GM21360 (cell line): ENCODE results near the gene VPREB3.
A peak's percentile ranks its signal among the peaks of the same experiment; 100 is the strongest.

Source experiments
- ATAC-seq: cut with Tn5 transposase; IDR thresholded peaks from one replicate; pipeline ENCODE4 v1.9.1; 2021; ENCODE audit warnings: mild to moderate bottlenecking, moderate library complexity; ENCODE audit not compliant: unreplicated experiment

Gene VPREB3, protein sequence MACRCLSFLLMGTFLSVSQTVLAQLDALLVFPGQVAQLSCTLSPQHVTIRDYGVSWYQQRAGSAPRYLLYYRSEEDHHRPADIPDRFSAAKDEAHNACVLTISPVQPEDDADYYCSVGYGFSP

DNA sequence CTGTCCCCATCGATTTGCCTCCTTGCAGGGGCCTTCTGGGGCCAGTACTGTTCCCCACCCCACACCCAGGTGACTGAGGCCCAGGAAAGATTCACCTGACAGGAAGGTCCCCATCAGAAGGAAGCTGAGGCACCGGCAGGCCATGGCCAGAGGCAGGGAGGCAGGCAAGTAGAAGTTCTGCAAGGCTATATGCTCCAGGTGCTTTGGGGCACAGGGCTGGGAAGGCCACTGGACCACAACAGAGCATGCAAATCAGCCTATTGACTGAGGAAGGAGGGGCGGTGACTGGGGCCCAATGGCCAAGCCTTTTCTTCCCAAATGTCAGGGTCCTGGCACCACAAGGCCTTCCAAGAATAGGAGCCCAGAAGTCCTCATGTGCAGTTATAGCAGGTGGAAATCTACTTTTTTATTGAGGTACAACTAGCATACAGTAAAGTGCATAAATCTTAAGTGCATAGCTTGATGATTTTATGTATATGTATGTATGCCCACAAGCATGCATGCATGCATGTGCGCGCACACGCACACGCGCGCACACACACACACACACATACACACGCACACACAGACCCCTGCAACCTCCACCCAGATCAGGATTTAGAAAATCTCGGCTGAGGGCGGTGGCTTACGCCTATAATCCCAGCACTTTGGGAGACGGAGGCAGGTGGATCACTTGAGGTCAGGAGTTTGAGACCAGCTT is at the start of gene VPREB3:
TSS of gene VPREB3 (minus strand) at position 206 of the 700 bp plus-strand sequence. CDS start at position 144, 62 bp downstream.
- no peak for ATAC-seq

- no peak for ATAC-seq
Observed at GRCh38 chr22:23803001-23803819, 49.0 kb upstream of the VPREB3 start.

DNA sequence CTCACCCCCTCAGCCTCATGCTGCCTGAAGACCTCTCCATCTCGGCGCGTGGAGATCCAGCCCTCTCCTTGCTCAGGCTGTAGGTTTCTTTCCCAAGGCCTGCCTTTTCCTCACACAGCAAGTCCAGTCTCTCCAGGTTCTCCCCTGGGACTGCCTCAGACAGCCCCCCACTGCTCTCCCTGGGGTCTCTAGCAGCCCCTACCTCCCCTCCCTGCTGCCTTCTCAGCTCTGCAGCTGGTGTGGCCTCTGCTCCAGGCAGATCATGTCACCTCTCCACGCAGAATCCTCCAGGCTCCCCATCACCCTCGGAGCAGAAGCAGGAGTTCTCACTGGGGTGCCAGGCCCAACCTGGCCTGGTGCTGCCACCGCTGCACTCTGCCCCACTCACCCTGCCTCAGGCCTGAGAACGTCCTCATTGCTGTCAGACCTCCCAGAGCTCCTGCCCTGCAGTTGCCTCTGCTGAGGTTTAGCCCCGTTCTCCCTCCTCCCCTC is 47.7 kb upstream of the VPREB3 start:
- ATAC-seq = no peak

DNA sequence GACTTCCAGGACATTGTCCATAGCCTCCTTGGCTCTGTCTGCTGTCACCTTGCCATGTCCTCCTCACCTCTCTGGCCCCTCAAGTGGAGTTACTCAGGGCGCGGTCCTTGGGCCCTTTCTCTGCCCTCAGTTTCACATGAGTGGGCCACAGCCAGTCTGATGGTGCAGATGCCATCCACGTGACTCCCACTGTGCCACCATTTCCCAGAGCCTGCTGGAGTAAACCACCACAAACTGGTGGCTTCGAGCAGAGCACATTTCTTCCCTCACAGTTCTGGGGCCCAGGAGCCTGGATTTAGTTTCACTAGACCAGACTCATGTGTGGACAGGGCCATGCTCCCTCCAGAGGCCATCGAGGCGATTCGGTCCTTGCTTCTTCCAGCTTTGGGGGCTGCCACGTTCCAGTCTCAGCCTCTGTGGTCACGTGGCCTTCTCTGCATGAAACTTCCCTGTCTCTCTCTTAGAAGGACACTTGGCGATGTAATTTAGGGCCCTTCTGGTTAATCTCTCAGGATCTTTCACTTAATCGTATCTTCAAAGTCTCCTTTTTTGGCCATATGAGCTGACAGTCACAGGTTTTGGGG is 47.1 kb upstream of the VPREB3 start:
- ATAC-seq = no peak

DNA sequence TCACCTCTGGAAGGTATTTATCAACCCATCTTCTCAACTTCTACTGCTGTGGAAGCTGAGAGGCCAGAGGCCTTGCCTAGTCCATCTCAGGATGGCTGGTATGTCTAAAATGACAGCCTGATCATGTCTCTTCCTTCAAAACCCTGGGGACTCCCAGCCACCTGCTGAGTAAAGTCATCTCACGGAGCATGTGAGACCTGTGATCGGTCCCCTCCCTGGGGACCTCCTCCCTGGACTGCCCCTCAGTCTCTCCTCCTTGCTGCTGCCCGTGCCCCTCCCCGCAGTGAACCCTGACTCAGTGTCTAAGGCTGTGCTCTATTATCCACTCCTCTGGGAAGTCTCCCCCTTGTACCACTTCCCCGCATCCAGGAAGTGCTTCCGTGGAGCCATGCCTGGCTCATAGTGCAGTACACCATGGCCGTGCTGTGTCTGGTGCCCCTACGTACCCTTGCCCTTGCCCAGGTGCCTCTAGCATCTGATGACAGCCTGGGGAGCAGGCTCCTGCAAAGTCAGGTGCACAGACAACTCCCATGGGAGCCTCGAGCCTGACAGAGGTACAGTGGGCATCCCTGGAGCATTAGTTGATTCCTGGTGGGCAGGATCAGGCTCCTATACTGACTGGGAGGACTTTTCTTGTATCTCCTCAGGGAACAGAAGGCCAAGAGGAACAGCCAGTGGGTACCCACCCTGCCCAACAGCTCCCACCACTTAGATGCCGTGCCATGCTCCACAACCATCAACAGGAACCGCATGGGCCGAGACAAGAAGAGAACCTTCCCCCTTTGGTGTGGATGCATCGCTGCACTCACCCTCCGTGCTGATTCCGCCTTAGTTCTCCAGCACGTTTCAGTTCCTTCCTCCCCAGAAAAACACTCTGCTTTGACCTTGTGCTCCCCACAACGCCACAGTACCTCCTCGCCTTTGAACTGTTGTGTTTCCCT is 46.3 kb upstream of the VPREB3 start:
- ATAC-seq = peak; percentile 53

GRCh38 chr22:23796461-23796860 is 42.2 kb upstream of the VPREB3 start:
- no peak for ATAC-seq

- ATAC-seq = no peak
Observed at GRCh38 chr22:23793326-23793725, 39.1 kb upstream of the VPREB3 start.

DNA sequence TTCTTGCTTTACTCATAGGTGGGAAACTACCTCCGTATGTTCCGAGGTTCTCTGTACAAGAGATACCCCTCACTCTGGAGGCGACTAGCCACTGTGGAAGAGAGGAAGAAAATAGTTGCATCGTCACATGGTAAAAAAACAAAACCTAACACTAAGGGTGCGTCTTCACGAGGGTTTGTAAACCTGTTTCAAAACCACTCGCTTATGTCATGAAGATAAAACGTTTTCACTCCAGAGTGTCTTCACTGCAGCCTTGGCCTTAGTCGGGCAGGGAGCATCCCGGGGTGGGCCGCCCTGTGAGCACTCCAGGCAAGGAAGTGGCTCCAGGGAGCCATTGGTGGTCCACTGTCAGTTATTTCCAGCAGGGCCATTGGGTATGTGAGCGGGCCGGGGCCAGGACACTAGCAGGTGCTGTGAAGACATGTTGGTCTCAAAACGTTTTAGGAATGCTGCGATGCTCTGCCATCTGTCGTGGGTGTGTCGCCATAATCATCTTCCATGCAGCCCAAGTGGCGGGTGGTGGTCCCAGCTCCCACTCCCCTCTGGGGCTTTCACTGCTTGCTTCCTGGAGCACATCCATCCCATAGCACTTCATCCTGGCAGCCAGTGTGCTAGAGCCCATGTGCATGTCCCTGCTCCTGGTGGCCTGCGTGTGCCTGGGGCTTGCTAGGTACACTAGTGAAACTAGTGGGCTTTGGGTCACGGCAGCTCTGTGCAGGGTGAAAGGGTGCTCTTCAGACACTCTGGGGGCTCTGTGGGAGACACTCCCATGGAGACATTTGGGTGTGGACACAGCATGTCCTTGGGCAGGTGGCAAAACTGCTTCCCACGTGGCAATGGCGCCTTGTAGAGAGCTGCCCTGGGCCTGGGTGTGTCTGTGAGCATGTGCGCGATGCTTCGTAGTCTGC is 37.8 kb upstream of the VPREB3 start:
- ATAC-seq = no peak

GRCh38 chr22:23790819-23791737 is 36.9 kb upstream of the VPREB3 start:
- ATAC-seq = no peak

DNA sequence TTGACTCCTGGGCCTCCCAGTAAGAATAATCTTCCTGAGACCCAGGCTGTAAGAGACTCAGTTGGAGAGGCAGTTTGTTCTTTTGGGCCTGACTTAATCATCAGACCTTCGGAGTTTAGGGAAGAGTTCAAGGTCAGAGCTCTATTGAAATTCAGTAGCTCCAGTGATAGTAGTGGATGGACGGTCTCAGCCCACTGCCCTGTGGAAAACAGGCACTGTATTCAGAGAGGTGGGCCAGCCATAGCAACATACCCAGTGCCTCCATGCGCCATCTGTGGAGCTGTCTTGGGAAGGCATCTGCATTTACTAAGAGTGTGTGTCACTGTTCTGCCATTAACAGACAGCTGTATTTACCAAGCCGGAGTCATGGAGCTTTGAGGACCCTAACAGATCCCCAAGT is 35.4 kb upstream of the VPREB3 start:
- no peak for ATAC-seq

DNA sequence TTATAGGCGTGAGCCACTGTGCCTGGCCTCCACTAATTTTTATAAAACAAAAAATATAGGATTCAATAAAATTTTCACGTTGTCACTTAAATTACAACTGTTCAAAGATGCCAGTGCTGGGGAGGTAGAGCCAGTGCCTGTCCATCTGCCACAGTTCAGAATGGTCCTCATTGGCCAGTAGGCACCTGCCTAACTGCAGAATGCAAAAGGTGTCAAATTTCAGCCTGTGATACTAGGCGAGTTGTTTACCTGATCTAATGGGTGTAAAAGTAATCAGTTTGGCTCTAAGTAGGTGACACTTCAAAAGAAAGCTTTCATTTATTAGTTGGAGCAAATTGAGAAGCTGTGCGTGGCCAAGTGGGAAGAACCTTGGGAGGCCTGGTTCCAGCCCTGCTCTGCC is 34.9 kb upstream of the VPREB3 start:
- ATAC-seq = no peak

- ATAC-seq = no peak
Observed at GRCh38 chr22:23787910-23788309, 33.7 kb upstream of the VPREB3 start.

DNA sequence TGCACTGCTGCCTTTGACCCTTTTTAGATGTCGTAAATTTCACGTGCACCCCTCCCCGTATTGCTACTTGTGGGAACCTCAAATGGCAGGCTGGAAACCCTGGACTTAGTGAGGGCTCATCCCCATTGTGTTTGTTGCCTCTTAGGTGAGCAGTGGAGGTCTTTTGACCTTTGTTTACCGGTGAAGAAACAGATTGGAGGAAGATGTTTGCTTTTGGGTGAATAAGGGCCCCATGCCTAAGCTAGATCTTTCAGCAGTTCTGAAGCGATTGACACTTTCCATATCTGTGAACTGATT is 33.3 kb upstream of the VPREB3 start:
- no peak for ATAC-seq

GRCh38 chr22:23786752-23787599 is 32.8 kb upstream of the VPREB3 start, which contains the start of gene SMARCB1:
Gene SMARCB1, plus strand, starts transcription at chr22:23786966. Its CDS starts 204 bp downstream, at chr22:23787170.
- ATAC-seq = peak; percentile 70

- ATAC-seq = no peak
Observed at GRCh38 chr22:23786261-23786710, 32.1 kb upstream of the VPREB3 start.

DNA sequence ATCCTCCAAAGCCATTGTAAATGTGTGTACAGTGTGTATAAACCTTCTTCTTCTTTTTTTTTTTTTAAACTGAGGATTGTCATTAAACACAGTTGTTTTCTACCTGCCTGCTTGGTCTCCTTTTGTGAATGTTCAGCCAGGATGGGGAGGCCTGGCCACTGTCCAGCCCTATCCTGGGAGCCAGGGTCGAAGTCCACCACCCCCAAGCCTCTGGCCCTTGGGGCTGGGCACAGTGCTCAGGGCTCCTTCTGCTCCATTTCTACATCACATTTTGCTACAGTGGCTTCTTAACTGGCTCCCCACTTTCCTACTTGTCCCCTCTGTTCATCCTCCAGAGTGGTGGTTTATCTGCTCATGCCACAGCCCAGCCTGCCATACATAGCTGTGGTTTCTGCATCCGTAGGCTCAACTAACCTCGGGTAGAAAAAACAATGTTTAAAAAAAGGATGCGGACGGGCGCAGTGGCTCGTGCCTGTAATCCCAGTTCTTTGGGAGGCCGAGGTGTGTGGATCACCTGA is 30.0 kb upstream of the VPREB3 start:
- no peak for ATAC-seq
